Coronary artery (tissue), 2 donors: ENCODE data around the gene GGA3.

Source experiments
- DNase-seq: peaks from one replicate; pipeline ENCODE4 v3.0.0-alpha.2; 2017; ENCODE audit warnings: low spot score
- H3K27ac ChIP-seq, 2 donors: fragments of 200-600 bp; sonication (generic); one replicate each; pipeline ENCODE4 v1.5.1; 2016 to 2019
- H3K4me3 ChIP-seq: fragments of 200-600 bp; sonication (generic); 2 replicates; pipeline ENCODE4 v1.5.1; 2016; ENCODE audit warnings: mild to moderate bottlenecking, moderate library complexity
- TF ChIP-seq, protein P1 (sequence below): fragments of 200-600 bp; sonication (generic); IDR thresholded peaks from one replicate; pipeline ENCODE4 v1.5.1; 2019; ENCODE audit warnings: antibody characterized with exemption

GGA3 gene

DNA sequence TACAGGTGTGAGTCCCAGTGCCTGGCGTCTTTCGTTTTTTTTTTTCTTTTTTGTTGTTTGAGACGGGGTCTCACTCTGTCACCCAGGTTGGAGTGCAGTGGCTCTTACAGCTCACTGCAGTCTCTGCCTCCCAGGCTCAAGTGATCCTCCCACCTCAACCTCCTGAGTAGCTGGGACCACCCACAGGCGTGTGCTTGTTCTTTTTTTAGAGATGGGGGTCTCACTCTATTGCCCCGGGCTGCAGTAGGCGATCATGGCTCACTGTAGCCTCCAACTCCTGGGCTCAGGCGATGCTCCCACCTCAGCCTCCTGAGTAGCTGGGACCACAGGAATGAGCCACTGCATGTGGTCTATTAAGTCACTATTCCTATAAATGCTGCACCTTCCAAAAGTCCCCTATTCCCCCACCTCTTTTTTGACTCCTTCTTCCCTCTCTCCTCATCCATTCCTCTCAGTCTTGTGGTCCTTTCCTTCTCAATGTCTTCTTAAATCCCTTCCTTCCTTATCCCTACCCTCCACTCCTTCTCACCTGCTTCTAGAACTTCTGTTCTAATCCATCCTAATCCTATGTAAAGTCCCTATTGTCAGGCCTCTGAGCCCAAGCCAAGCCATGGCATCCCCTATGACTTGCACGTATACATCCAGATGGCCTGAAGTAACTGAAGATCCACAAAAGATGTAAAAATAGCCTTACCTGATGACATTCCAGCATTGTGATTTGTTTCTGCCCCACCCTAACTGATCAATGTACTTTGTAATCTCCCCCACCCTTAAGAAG, 9.2 kb downstream of the GGA3 start:
- TF ChIP-seq, protein P1, sequence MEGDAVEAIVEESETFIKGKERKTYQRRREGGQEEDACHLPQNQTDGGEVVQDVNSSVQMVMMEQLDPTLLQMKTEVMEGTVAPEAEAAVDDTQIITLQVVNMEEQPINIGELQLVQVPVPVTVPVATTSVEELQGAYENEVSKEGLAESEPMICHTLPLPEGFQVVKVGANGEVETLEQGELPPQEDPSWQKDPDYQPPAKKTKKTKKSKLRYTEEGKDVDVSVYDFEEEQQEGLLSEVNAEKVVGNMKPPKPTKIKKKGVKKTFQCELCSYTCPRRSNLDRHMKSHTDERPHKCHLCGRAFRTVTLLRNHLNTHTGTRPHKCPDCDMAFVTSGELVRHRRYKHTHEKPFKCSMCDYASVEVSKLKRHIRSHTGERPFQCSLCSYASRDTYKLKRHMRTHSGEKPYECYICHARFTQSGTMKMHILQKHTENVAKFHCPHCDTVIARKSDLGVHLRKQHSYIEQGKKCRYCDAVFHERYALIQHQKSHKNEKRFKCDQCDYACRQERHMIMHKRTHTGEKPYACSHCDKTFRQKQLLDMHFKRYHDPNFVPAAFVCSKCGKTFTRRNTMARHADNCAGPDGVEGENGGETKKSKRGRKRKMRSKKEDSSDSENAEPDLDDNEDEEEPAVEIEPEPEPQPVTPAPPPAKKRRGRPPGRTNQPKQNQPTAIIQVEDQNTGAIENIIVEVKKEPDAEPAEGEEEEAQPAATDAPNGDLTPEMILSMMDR = no peak
- Histone ChIP-seq H3K27ac (no peak overlapping the region), H3K4me3 (no peak overlapping the region)
- DNase-seq = no peak

DNA sequence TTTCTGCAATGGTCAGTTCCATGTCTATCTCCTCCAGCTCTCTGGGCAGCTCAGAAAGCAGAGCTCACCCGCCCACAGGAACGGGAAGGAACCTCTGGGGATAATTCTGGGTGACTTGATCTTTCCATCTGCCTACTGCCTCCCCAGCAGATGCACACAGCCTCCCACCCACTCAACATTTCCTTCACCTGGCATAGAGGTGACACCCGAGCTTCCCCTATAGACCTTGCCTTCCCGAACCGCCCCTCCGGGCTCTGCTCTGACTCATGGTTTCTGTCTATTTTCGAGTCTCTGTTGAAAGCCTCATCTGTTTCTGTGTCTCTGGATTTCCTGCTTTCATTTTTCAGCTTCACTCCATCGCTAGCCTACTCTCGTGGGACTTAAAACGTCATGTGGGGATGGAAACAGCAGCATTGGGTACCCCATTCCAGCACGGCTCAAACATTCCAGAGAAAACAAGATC, 11.4 kb downstream of the GGA3 start:
- TF ChIP-seq, protein P1 = no peak
- DNase-seq = peak; percentile 86
- Histone ChIP-seq H3K4me3 (peak overlapping the region; percentile 51), H3K27ac (peak overlapping the region; percentile 65 to 81)

DNA sequence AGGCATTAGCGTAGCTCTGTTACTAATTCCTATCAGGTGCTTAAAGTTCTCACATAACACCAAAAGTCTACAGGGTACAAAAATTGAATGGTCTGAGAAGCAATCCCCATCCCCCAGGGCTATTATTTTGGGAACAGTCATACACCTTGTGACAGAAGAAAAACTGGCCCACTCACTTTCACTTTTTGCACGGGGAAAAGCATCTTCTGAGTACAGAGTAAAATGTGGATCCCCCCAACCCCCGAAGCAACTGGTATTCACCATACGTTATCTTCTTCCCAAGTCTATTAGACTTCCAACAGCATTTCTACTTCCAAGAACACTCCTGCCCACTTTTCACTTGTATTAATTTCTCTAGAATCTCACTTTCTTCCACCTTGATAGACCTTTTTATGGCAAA, 11.8 kb downstream of the GGA3 start:
- no peak for DNase-seq
- Histone ChIP-seq H3K4me3 (peak overlapping the region; percentile 51), H3K27ac (peak overlapping the region; percentile 65 to 81)
- TF ChIP-seq, protein P1 = no peak

DNA sequence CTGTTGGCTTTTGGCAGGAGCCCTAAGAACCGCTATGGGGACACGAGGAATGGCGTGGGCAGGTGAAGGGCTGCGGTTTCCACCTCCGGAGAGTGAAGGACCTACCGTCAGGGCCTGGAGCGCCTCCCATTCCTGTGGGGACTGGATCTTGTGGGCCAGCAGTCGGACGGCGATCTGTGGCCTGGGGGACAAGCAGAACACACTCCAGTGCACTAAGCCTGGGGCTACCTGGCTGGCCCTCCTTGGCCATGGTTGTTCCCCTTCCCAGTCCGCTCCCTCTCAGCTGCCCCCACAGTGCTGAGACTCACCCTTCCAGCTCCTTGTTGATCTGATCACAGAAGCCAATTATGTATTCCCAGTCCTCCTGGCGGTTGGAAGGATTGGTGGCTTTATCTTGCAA, 15.0 kb downstream of the GGA3 start:
- no peak overlapping the region for H3K27ac ChIP-seq
- TF ChIP-seq, protein P1 = no peak
- DNase-seq = no peak

DNA sequence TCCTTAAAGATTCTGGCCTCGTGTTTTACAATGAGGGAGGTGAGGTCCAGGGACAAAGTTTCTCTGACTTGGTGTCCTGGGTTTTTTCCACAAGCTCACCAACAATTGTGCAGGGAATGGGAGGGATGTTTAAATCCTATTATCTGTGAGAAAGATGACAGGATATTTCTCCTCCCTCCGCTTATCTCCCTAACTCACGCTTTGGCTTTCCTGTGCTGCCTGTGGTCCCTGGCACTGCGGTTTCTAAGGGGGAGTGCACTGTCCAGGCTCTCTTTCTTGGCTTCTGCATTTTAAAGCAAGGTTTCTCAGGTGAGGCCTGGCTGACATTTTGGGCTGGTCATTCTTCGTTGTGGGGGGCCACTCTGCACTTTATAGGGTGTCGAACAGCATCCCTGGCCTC, 16.4 kb downstream of the GGA3 start:
- TF ChIP-seq, protein P1 = no peak
- Histone ChIP-seq H3K4me3 (no peak overlapping the region), H3K27ac (no peak overlapping the region)
- DNase-seq = no peak

More for the DNA sequence above, 15.0 kb downstream of the GGA3 start:
- no peak overlapping the region for H3K4me3 ChIP-seq

DNA sequence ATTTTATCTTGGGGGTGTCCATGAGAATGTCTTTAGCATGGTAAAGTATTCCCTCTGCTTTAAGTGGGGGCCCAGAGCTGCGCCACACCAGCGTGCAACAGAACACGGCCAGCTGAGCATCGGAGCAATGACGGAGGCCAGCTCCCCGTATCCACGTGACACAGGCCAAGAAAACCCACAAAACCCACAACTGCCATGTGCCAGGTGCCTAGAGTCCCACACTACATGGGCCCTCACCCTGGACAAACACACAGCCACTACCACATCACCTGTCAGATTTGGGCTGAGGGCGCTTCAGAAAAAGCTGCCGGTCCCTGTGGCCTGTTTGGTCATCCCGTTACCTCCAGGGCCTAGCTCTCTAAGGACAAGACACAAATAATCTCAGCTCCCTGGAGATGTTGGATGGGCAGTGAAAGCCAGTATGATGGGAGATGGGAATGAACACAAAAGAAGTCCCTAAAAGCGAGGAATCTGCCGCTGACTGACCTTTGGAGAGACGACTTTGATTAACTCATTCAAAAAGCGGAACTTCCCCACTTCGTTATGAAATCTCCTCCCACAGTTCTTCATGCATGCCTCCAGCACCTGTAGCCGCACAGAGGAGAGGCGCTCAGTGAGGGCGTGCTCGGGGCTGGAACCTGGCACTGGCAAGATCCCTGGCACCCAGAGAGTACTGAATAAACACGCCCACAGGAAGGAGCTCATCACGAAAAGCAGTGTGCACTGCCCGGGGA, 17.1 kb downstream of the GGA3 start:
- TF ChIP-seq, protein P1 = no peak
- no peak for DNase-seq
- no peak overlapping the region for H3K4me3 ChIP-seq
- no peak overlapping the region for H3K27ac ChIP-seq
